Measurements from ENCODE around the gene FGFBP1.

GRCh38 chr4:15899511-15899910, 39.0 kb downstream of the FGFBP1 start:
- no peak for TF ChIP-seq CTCF (IDR thresholded peaks at IDR 0.05; ENCODE audit: poor library complexity, severe bottlenecking)
- TF ChIP-seq TAF1 (IDR thresholded peaks at IDR 0.05; ENCODE audit: low read depth) = no peak

All from neural cell (in vitro differentiated cells).